H9 (cell line): Measurements from ENCODE around the gene TFDP1. TPM values are rescaled to one million over a fixed set of nuclear protein-coding genes. Genes with fewer than 3 reads are reported as not detected.

Source experiments
- DNase-seq: peaks from one replicate; pipeline ENCODE4 v3.0.0-alpha.2; 2017
- H2AFZ ChIP-seq: one replicate; pipeline ENCODE4 v1.6.1; 2013; ENCODE audit warnings: mild to moderate bottlenecking, low read length, control low read depth, moderate library complexity
- H2AK5ac ChIP-seq: 2 replicates; pipeline ENCODE4 v1.6.1; 2013; ENCODE audit warnings: low read length, control low read depth, mixed read lengths; ENCODE audit not compliant: insufficient read length
- H2BK120ac ChIP-seq: one replicate; pipeline ENCODE4 v1.6.1; 2013; ENCODE audit warnings: low read depth, mild to moderate bottlenecking, low read length, control low read depth, inconsistent platforms; ENCODE audit not compliant: poor library complexity, severe bottlenecking
- H2BK12ac ChIP-seq: 2 replicates; pipeline ENCODE4 v1.6.1; 2013; ENCODE audit warnings: low read length, control low read depth, mixed read lengths, low read depth; ENCODE audit not compliant: insufficient read length
- H2BK15ac ChIP-seq: 2 replicates; pipeline ENCODE4 v1.6.1; 2013; ENCODE audit warnings: low read depth, low read length, control low read depth
- H2BK20ac ChIP-seq: one replicate; pipeline ENCODE4 v1.6.1; 2013; ENCODE audit warnings: low read depth, mild to moderate bottlenecking, low read length, control low read depth, inconsistent platforms; ENCODE audit not compliant: poor library complexity, severe bottlenecking
- H2BK5ac ChIP-seq: 2 replicates; pipeline ENCODE4 v1.6.1; 2013; ENCODE audit warnings: low read length, control low read depth, mixed read lengths; ENCODE audit not compliant: insufficient read length
- H3K14ac ChIP-seq: 2 replicates; pipeline ENCODE4 v1.6.1; 2013; ENCODE audit warnings: low read length, control low read depth; ENCODE audit not compliant: insufficient read depth
- H3K18ac ChIP-seq: 2 replicates; pipeline ENCODE4 v1.6.1; 2013; ENCODE audit warnings: low read depth, mild to moderate bottlenecking, mixed read lengths, low read length, control low read depth; ENCODE audit not compliant: insufficient read length
- H3K23ac ChIP-seq: 2 replicates; pipeline ENCODE4 v1.6.1; 2013; ENCODE audit warnings: low read length, control low read depth, mixed read lengths, low read depth; ENCODE audit not compliant: insufficient read length
- H3K23me2 ChIP-seq: 2 replicates; pipeline ENCODE4 v1.6.1; 2013; ENCODE audit warnings: low read depth, mild to moderate bottlenecking, mixed read lengths, low read length, control low read depth; ENCODE audit not compliant: insufficient read length, poor library complexity, severe bottlenecking
- H3K27ac ChIP-seq: 2 replicates; pipeline ENCODE4 v1.5.1; 2013; ENCODE audit warnings: low read length, control low read depth, mixed read lengths, low read depth; ENCODE audit not compliant: insufficient read length
- H3K27me3 ChIP-seq: 2 replicates; pipeline ENCODE4 v1.6.1; 2013; ENCODE audit warnings: low read length, control low read depth, inconsistent platforms; ENCODE audit not compliant: insufficient read depth
- H3K4ac ChIP-seq: 2 replicates; pipeline ENCODE4 v1.6.1; 2013; ENCODE audit warnings: low read depth, mild to moderate bottlenecking, control low read depth, inconsistent platforms, low read length, moderate library complexity
- H3K4me1 ChIP-seq: 2 replicates; pipeline ENCODE4 v1.6.1; 2013; ENCODE audit warnings: low read length, control low read depth, inconsistent platforms; ENCODE audit not compliant: insufficient read depth
- H3K4me2 ChIP-seq: 2 replicates; pipeline ENCODE4 v1.6.1; 2013; ENCODE audit warnings: low read length, control low read depth, mixed read lengths; ENCODE audit not compliant: insufficient read length, insufficient read depth
- H3K56ac ChIP-seq: 2 replicates; pipeline ENCODE4 v1.6.1; 2013; ENCODE audit warnings: low read depth, mild to moderate bottlenecking, mixed read lengths, low read length, control low read depth; ENCODE audit not compliant: insufficient read length
- H3K79me1 ChIP-seq: 2 replicates; pipeline ENCODE4 v1.6.1; 2013; ENCODE audit warnings: low read depth, mild to moderate bottlenecking, moderate library complexity, low read length, control low read depth, inconsistent platforms; ENCODE audit not compliant: insufficient read depth, poor library complexity, severe bottlenecking
- H3K79me2 ChIP-seq: 2 replicates; pipeline ENCODE4 v1.6.1; 2013; ENCODE audit warnings: low read length, control low read depth, inconsistent platforms; ENCODE audit not compliant: insufficient read depth
- H3K9ac ChIP-seq: 2 replicates; pipeline ENCODE4 v1.6.1; 2013; ENCODE audit warnings: low read length, control low read depth, mixed read lengths; ENCODE audit not compliant: insufficient read length; ENCODE audit errors: extremely low read depth
- H3K9me3 ChIP-seq: one replicate; pipeline ENCODE4 v1.6.1; 2013; ENCODE audit warnings: low read depth, low read length, inconsistent platforms; ENCODE audit not compliant: control insufficient read depth
- H3T11ph ChIP-seq: one replicate; pipeline ENCODE4 v1.6.1; 2013; ENCODE audit warnings: mild to moderate bottlenecking, low read length, control low read depth, inconsistent platforms
- H4K20me1 ChIP-seq: one replicate; pipeline ENCODE4 v1.6.1; 2013; ENCODE audit not compliant: control insufficient read depth, insufficient read length, insufficient read depth
- H4K5ac ChIP-seq: 2 replicates; pipeline ENCODE4 v1.6.1; 2013; ENCODE audit warnings: low read depth, mild to moderate bottlenecking, mixed read lengths, low read length, control low read depth; ENCODE audit not compliant: insufficient read length
- H4K8ac ChIP-seq: replicated peaks from 2 replicates; pipeline ENCODE4 v1.6.1; 2013; ENCODE audit warnings: low read length, control low read depth, mixed read lengths, low read depth; ENCODE audit not compliant: insufficient read length
- H4K91ac ChIP-seq: 2 replicates; pipeline ENCODE4 v1.6.1; 2013; ENCODE audit warnings: low read depth, mild to moderate bottlenecking, moderate library complexity, mixed read lengths, low read length, control low read depth; ENCODE audit not compliant: insufficient read length
- H3K27ac Mint-ChIP-seq, 3 experiments: 2 replicates in 2 of 3; 3 replicates in 1 of 3; pipeline ENCODE4 v1.8.0; 2020 to 2021; ENCODE audit warnings: mixed read lengths in 3 of 3, mild to moderate bottlenecking in 1 of 3, moderate library complexity in 1 of 3
- H3K27me3 Mint-ChIP-seq: 2 replicates; pipeline ENCODE4 v1.8.0; 2021; ENCODE audit warnings: low read depth, mild to moderate bottlenecking, moderate library complexity, mixed read lengths
- H3K36me3 Mint-ChIP-seq, 3 experiments: 2 replicates in 2 of 3; 3 replicates in 1 of 3; pipeline ENCODE4 v1.8.0; 2020 to 2021; ENCODE audit warnings: low read depth in 3 of 3, mixed read lengths in 3 of 3; ENCODE audit not compliant: insufficient read depth in 1 of 3
- H3K4me1 Mint-ChIP-seq, 2 experiments: 2 replicates each; pipeline ENCODE4 v1.8.0; 2020; ENCODE audit warnings: mixed read lengths in 2 of 2
- H3K4me3 Mint-ChIP-seq, 2 experiments: 2 replicates in 1 of 2; 3 replicates in 1 of 2; pipeline ENCODE4 v1.8.0; 2020 to 2021; ENCODE audit warnings: mild to moderate bottlenecking in 2 of 2, mixed read lengths in 2 of 2, moderate library complexity in 1 of 2
- H3K9me3 Mint-ChIP-seq, 2 experiments: 2 replicates in 1 of 2; 3 replicates in 1 of 2; pipeline ENCODE4 v1.8.0; 2020; ENCODE audit warnings: mild to moderate bottlenecking in 2 of 2, mixed read lengths in 2 of 2, moderate library complexity in 1 of 2
- WGBS: extraction: QIAGEN DNeasy Blood & Tissue Kit; methylation state at CpG from one replicate; pipeline ENCODE4 v1.1.7; 2013; ENCODE audit warnings: missing lambda C conversion rate, low lambda C conversion rate, mixed read lengths; ENCODE audit not compliant: insufficient read length; ENCODE audit errors: extremely low coverage; 5-methylcytosine and 5-hydroxymethylcytosine counted together
- total RNA-seq: library from RNA; stranded (reverse); gene quantifications from 2 replicates; pipeline ENCODE4 v1.2.1, GENCODE V29; 2021
- TF ChIP-seq, protein P1 (sequence below): fragments of 200-600 bp; sonication (generic); conservative IDR thresholded peaks from 3 replicates; pipeline ENCODE4 v1.8.0; 2021; ENCODE audit warnings: antibody characterized with exemption, mild to moderate bottlenecking

TFDP1 gene
- total RNA-seq, 1 experiment from 2014 or later, result 111 TPM

- WGBS, result no CpG with 5 or more reads among the region's 16 CpGs
- H3K4me3 Mint-ChIP-seq, result no peak overlapping the region
- peak overlapping the region in 2 of 3 experiments; percentile 45 to 46; a peak in 2 of 7 replicates for H3K27ac Mint-ChIP-seq
Observed at GRCh38 chr13:113634279-113635047, 49.9 kb downstream of the TFDP1 start.

More at GRCh38 chr13:113634279-113635047, 49.9 kb downstream of the TFDP1 start:
- H3T11ph ChIP-seq, result no peak overlapping the region
- no peak for DNase-seq
- no peaks in the 10 kb centered on the region for H3K9me3 ChIP-seq
- no peaks in the 10 kb centered on the region for H3K23me2 ChIP-seq
- no peak overlapping the region for H3K9ac ChIP-seq
- H3K27me3 Mint-ChIP-seq, result no peaks in the 10 kb centered on the region
- TF ChIP-seq, protein P1, sequence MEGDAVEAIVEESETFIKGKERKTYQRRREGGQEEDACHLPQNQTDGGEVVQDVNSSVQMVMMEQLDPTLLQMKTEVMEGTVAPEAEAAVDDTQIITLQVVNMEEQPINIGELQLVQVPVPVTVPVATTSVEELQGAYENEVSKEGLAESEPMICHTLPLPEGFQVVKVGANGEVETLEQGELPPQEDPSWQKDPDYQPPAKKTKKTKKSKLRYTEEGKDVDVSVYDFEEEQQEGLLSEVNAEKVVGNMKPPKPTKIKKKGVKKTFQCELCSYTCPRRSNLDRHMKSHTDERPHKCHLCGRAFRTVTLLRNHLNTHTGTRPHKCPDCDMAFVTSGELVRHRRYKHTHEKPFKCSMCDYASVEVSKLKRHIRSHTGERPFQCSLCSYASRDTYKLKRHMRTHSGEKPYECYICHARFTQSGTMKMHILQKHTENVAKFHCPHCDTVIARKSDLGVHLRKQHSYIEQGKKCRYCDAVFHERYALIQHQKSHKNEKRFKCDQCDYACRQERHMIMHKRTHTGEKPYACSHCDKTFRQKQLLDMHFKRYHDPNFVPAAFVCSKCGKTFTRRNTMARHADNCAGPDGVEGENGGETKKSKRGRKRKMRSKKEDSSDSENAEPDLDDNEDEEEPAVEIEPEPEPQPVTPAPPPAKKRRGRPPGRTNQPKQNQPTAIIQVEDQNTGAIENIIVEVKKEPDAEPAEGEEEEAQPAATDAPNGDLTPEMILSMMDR, result no peak
- no peaks in the 10 kb centered on the region for H4K20me1 ChIP-seq
- H2AK5ac ChIP-seq, result no peak overlapping the region
- H2BK20ac ChIP-seq, result no peak overlapping the region
- H3K36me3 Mint-ChIP-seq, result peaks cover 52 to 89% (median 84%) of the 10 kb centered on the region in 3 experiments; a peak in 6 of 7 replicates
- H3K14ac ChIP-seq, result no peak overlapping the region
- no peak overlapping the region for H2AFZ ChIP-seq
- no peaks in the 10 kb centered on the region for H3K4me1 Mint-ChIP-seq
- no peak overlapping the region for H2BK5ac ChIP-seq
- H3K4ac ChIP-seq, result no peak overlapping the region
- no peak overlapping the region for H2BK12ac ChIP-seq
- H3K27me3 ChIP-seq, result no peaks in the 10 kb centered on the region
- H3K23ac ChIP-seq, result no peak overlapping the region
- H2BK15ac ChIP-seq, result no peak overlapping the region
- no peak overlapping the region for H3K27ac ChIP-seq
- no peak overlapping the region for H3K56ac ChIP-seq
- no peak overlapping the region for H2BK120ac ChIP-seq
- H3K79me1 ChIP-seq, result no peaks in the 10 kb centered on the region
- H3K18ac ChIP-seq, result no peak overlapping the region
- H4K8ac ChIP-seq, result no peak overlapping the region
- no peak overlapping the region for H4K91ac ChIP-seq
- no peaks in the 10 kb centered on the region for H3K79me2 ChIP-seq
- H3K4me1 ChIP-seq, result no peaks in the 10 kb centered on the region
- H3K9me3 Mint-ChIP-seq, result no peaks in the 10 kb centered on the region; a peak in 1 of 5 replicates
- H3K4me2 ChIP-seq, result no peak overlapping the region
- no peak overlapping the region for H4K5ac ChIP-seq
